ENCODE results near the gene PRDM8.
A peak's percentile ranks its signal among the peaks of the same experiment; 100 is the strongest.

PRDM8 gene

GRCh38 chr4:80199947-80200346, 2.6 kb downstream of the PRDM8 start:
- no CpG with 5 or more reads among the region's 6 CpGs for WGBS (ENCODE audit: extremely low coverage, insufficient coverage, insufficient read length)

GRCh38 chr4:80201252-80202151, 4.2 kb downstream of the PRDM8 start:
- Histone ChIP-seq H3K9ac (ENCODE audit: low read length) (no peak overlapping the region), H2AK5ac (ENCODE audit: low read length) (no peak overlapping the region), H3K18ac (ENCODE audit: low read length) (no peak overlapping the region), H3K4ac (ENCODE audit: low read depth, low read length) (no peak overlapping the region), H2BK5ac (ENCODE audit: low read depth, low read length, poor library complexity) (no peak overlapping the region), H2AFZ (ENCODE audit: insufficient read depth, low read length, poor library complexity) (no peak overlapping the region), H3K4me2 (ENCODE audit: low read length) (peak overlapping the region; percentile 73), H3K27me3 (ENCODE audit: insufficient read depth, low read length) (peaks cover 62% of the 10 kb centered on the region), H3K36me3 (ENCODE audit: control insufficient read depth in 1 of 2, insufficient read depth in 2 of 2, low read length in 2 of 2) (no peaks in the 10 kb centered on the region), H2BK120ac (ENCODE audit: insufficient read depth, low read length, poor library complexity) (no peak overlapping the region), H3K79me2 (ENCODE audit: control insufficient read depth, insufficient read depth, low read length, poor library complexity) (no peaks in the 10 kb centered on the region), H3K23ac (ENCODE audit: low read length) (no peak overlapping the region), H3K9me3 (ENCODE audit: insufficient read depth, low read depth, low read length) (peaks cover 5% of the 10 kb centered on the region), H3K4me3 (ENCODE audit: low read depth, low read length) (peak overlapping the region; percentile 57), H4K12ac (ENCODE audit: low read depth, low read length) (no peak overlapping the region), H4K8ac (ENCODE audit: low read depth, low read length) (no peak overlapping the region), H3K14ac (ENCODE audit: low read length) (no peak overlapping the region), H3K4me1 (ENCODE audit: control insufficient read depth in 1 of 2, insufficient read depth in 2 of 2, low read length in 2 of 2) (peaks cover 12 to 17% of the 10 kb centered on the region in 2 experiments), H2BK12ac (ENCODE audit: low read length) (no peak overlapping the region), H3K79me1 (ENCODE audit: low read length) (no peaks in the 10 kb centered on the region), H3K27ac (ENCODE audit: low read depth, low read length) (no peak overlapping the region), H4K91ac (ENCODE audit: low read depth, low read length) (no peak overlapping the region)
- WGBS (ENCODE audit: extremely low coverage, insufficient coverage, insufficient read length), result no CpG with 5 or more reads among the region's 43 CpGs
- DNase-seq, result peak; percentile 5 to 31

More at GRCh38 chr4:80199947-80200346, 2.6 kb downstream of the PRDM8 start:
- H3K79me1 ChIP-seq (ENCODE audit: low read length), result no peaks in the 10 kb centered on the region
- H3K4me3 ChIP-seq (ENCODE audit: low read depth, low read length), result no peak overlapping the region
- peaks cover 66% of the 10 kb centered on the region for H3K27me3 ChIP-seq (ENCODE audit: insufficient read depth, low read length)
- H4K91ac ChIP-seq (ENCODE audit: low read depth, low read length), result no peak overlapping the region
- H3K23ac ChIP-seq (ENCODE audit: low read length), result no peak overlapping the region
- no peak overlapping the region for H2BK5ac ChIP-seq (ENCODE audit: low read depth, low read length, poor library complexity)
- peaks cover 5% of the 10 kb centered on the region for H3K9me3 ChIP-seq (ENCODE audit: insufficient read depth, low read depth, low read length)
- no peak overlapping the region for H3K18ac ChIP-seq (ENCODE audit: low read length)
- DNase-seq, result no peak
- peaks cover 12 to 17% of the 10 kb centered on the region in 2 experiments for H3K4me1 ChIP-seq (ENCODE audit: control insufficient read depth in 1 of 2, insufficient read depth in 2 of 2, low read length in 2 of 2)
- H3K79me2 ChIP-seq (ENCODE audit: control insufficient read depth, insufficient read depth, low read length, poor library complexity), result no peaks in the 10 kb centered on the region
- H3K14ac ChIP-seq (ENCODE audit: low read length), result no peak overlapping the region
- no peak overlapping the region for H3K4me2 ChIP-seq (ENCODE audit: low read length)
- no peak overlapping the region for H4K8ac ChIP-seq (ENCODE audit: low read depth, low read length)
- H2BK12ac ChIP-seq (ENCODE audit: low read length), result no peak overlapping the region
- H3K36me3 ChIP-seq (ENCODE audit: control insufficient read depth in 1 of 2, insufficient read depth in 2 of 2, low read length in 2 of 2), result no peaks in the 10 kb centered on the region
- no peak overlapping the region for H3K4ac ChIP-seq (ENCODE audit: low read depth, low read length)
- H2AFZ ChIP-seq (ENCODE audit: insufficient read depth, low read length, poor library complexity), result no peak overlapping the region
- H3K27ac ChIP-seq (ENCODE audit: low read depth, low read length), result no peak overlapping the region
- no peak overlapping the region for H2BK120ac ChIP-seq (ENCODE audit: insufficient read depth, low read length, poor library complexity)
- H3K9ac ChIP-seq (ENCODE audit: low read length), result no peak overlapping the region
- no peak overlapping the region for H2AK5ac ChIP-seq (ENCODE audit: low read length)
- H4K12ac ChIP-seq (ENCODE audit: low read depth, low read length), result no peak overlapping the region

GRCh38 chr4:80202190-80202711, 4.9 kb downstream of the PRDM8 start:
- H4K12ac ChIP-seq (ENCODE audit: low read depth, low read length), result no peak overlapping the region
- no peak overlapping the region for H3K9ac ChIP-seq (ENCODE audit: low read length)
- no peak overlapping the region for H2AK5ac ChIP-seq (ENCODE audit: low read length)
- peak; percentile 55 to 83 for DNase-seq
- no CpG with 5 or more reads among the region's 58 CpGs for WGBS (ENCODE audit: extremely low coverage, insufficient coverage, insufficient read length)
- H3K14ac ChIP-seq (ENCODE audit: low read length), result no peak overlapping the region
- no peaks in the 10 kb centered on the region for H3K79me2 ChIP-seq (ENCODE audit: control insufficient read depth, insufficient read depth, low read length, poor library complexity)
- H3K18ac ChIP-seq (ENCODE audit: low read length), result no peak overlapping the region
- H3K4me1 ChIP-seq (ENCODE audit: control insufficient read depth in 1 of 2, insufficient read depth in 2 of 2, low read length in 2 of 2), result peaks cover 12 to 21% of the 10 kb centered on the region in 2 experiments
- H2BK120ac ChIP-seq (ENCODE audit: insufficient read depth, low read length, poor library complexity), result no peak overlapping the region
- H3K27me3 ChIP-seq (ENCODE audit: insufficient read depth, low read length), result peaks cover 62% of the 10 kb centered on the region
- H3K79me1 ChIP-seq (ENCODE audit: low read length), result no peaks in the 10 kb centered on the region
- peak overlapping the region; percentile 57 for H3K4me3 ChIP-seq (ENCODE audit: low read depth, low read length)
- peaks cover 8% of the 10 kb centered on the region for H3K9me3 ChIP-seq (ENCODE audit: insufficient read depth, low read depth, low read length)
- H3K27ac ChIP-seq (ENCODE audit: low read depth, low read length), result no peak overlapping the region
- H2AFZ ChIP-seq (ENCODE audit: insufficient read depth, low read length, poor library complexity), result peak overlapping the region; percentile 71
- H4K8ac ChIP-seq (ENCODE audit: low read depth, low read length), result no peak overlapping the region
- no peak overlapping the region for H4K91ac ChIP-seq (ENCODE audit: low read depth, low read length)
- H3K4ac ChIP-seq (ENCODE audit: low read depth, low read length), result no peak overlapping the region
- H2BK5ac ChIP-seq (ENCODE audit: low read depth, low read length, poor library complexity), result no peak overlapping the region
- no peak overlapping the region for H3K23ac ChIP-seq (ENCODE audit: low read length)
- no peaks in the 10 kb centered on the region for H3K36me3 ChIP-seq (ENCODE audit: control insufficient read depth in 1 of 2, insufficient read depth in 2 of 2, low read length in 2 of 2)
- no peak overlapping the region for H2BK12ac ChIP-seq (ENCODE audit: low read length)
- H3K4me2 ChIP-seq (ENCODE audit: low read length), result peak overlapping the region; percentile 73

GRCh38 chr4:80202741-80203553, 5.6 kb downstream of the PRDM8 start:
- H2AFZ ChIP-seq (ENCODE audit: insufficient read depth, low read length, poor library complexity), result peak overlapping the region; percentile 71
- no peaks in the 10 kb centered on the region for H3K36me3 ChIP-seq (ENCODE audit: control insufficient read depth in 1 of 2, insufficient read depth in 2 of 2, low read length in 2 of 2)
- no CpG with 5 or more reads among the region's 88 CpGs for WGBS (ENCODE audit: extremely low coverage, insufficient coverage, insufficient read length)
- H3K9ac ChIP-seq (ENCODE audit: low read length), result no peak overlapping the region
- peaks cover 10% of the 10 kb centered on the region for H3K9me3 ChIP-seq (ENCODE audit: insufficient read depth, low read depth, low read length)
- no peak overlapping the region for H4K12ac ChIP-seq (ENCODE audit: low read depth, low read length)
- H4K91ac ChIP-seq (ENCODE audit: low read depth, low read length), result no peak overlapping the region
- H3K23ac ChIP-seq (ENCODE audit: low read length), result no peak overlapping the region
- H3K79me2 ChIP-seq (ENCODE audit: control insufficient read depth, insufficient read depth, low read length, poor library complexity), result no peaks in the 10 kb centered on the region
- no peak overlapping the region for H3K14ac ChIP-seq (ENCODE audit: low read length)
- no peak overlapping the region for H2BK12ac ChIP-seq (ENCODE audit: low read length)
- no peak overlapping the region for H2BK120ac ChIP-seq (ENCODE audit: insufficient read depth, low read length, poor library complexity)
- H3K4ac ChIP-seq (ENCODE audit: low read depth, low read length), result no peak overlapping the region
- peak overlapping the region; percentile 9 for H4K8ac ChIP-seq (ENCODE audit: low read depth, low read length)
- H2BK5ac ChIP-seq (ENCODE audit: low read depth, low read length, poor library complexity), result no peak overlapping the region
- H2AK5ac ChIP-seq (ENCODE audit: low read length), result no peak overlapping the region
- peak overlapping the region; percentile 73 for H3K4me2 ChIP-seq (ENCODE audit: low read length)
- H3K79me1 ChIP-seq (ENCODE audit: low read length), result no peaks in the 10 kb centered on the region
- no peak overlapping the region for H3K27ac ChIP-seq (ENCODE audit: low read depth, low read length)
- peak overlapping the region; percentile 57 for H3K4me3 ChIP-seq (ENCODE audit: low read depth, low read length)
- H3K4me1 ChIP-seq (ENCODE audit: control insufficient read depth in 1 of 2, insufficient read depth in 2 of 2, low read length in 2 of 2), result peaks cover 10 to 19% of the 10 kb centered on the region in 2 experiments
- peaks cover 62% of the 10 kb centered on the region for H3K27me3 ChIP-seq (ENCODE audit: insufficient read depth, low read length)
- DNase-seq, result peak in 1 of 2 donors; percentile 39
- no peak overlapping the region for H3K18ac ChIP-seq (ENCODE audit: low read length)
